HepG2 (cell line): Measurements from ENCODE around the gene ZBED3. TPM values are rescaled to one million over a fixed set of nuclear protein-coding genes. Genes with fewer than 3 reads are reported as not detected.

ENCODE experiments used
- CEBPZ ChIP-seq: IDR thresholded peaks from 2 replicates; pipeline ENCODE4 v1.6.1; 2012; ENCODE audit warnings: low read length, improper control_type of control experiment
- FOXA1 ChIP-seq, 2 experiments: fragments of 450-650 bp in 1 of 2; sonication (generic) in 1 of 2; formaldehyde crosslinking in 1 of 2; IDR thresholded peaks; 2 replicates each; pipeline versions ENCODE4 v1.4.0 to v1.6.1; 2016 to 2020; ENCODE audit warnings: missing genetic modification reagents in 1 of 2
- GLMP ChIP-seq: sonication (generic); formaldehyde crosslinking; IDR thresholded peaks from 2 replicates; pipeline ENCODE4 v1.9.0; 2021; ENCODE audit warnings: missing genetic modification reagents, mild to moderate bottlenecking, borderline replicate concordance
- HMGA1 ChIP-seq: sonication (generic); formaldehyde crosslinking; conservative IDR thresholded peaks from 2 replicates; pipeline ENCODE4 v1.4.0; 2020; ENCODE audit warnings: missing genetic modification reagents
- HNRNPUL1 ChIP-seq: fragments of 200-400 bp; formaldehyde crosslinking; IDR thresholded peaks from 2 replicates; pipeline ENCODE4 v1.6.1; 2017; ENCODE audit warnings: low read depth, mild to moderate bottlenecking, low read length, moderate library complexity
- HOXA3 ChIP-seq: sonication (generic); formaldehyde crosslinking; IDR thresholded peaks from 2 replicates; pipeline ENCODE4 v1.5.0; 2020; ENCODE audit warnings: missing genetic modification reagents
- KLF13 ChIP-seq: sonication (generic); formaldehyde crosslinking; IDR thresholded peaks from 2 replicates; pipeline ENCODE4 v1.4.0; 2020; ENCODE audit warnings: mild to moderate bottlenecking, missing genetic modification reagents
- KLF15 ChIP-seq: sonication (generic); formaldehyde crosslinking; IDR thresholded peaks from 2 replicates; pipeline ENCODE4 v1.8.1; 2023; ENCODE audit warnings: borderline replicate concordance, mild to moderate bottlenecking, inconsistent platforms, missing genetic modification reagents, mixed read lengths
- MTERF4 ChIP-seq: sonication (generic); formaldehyde crosslinking; IDR thresholded peaks from 2 replicates; pipeline ENCODE4 v1.8.0; 2023; ENCODE audit warnings: mild to moderate bottlenecking, missing genetic modification reagents
- NBN ChIP-seq: fragments of 450-650 bp; conservative IDR thresholded peaks from 2 replicates; pipeline ENCODE4 v1.6.1; 2017
- NFYB ChIP-seq: sonication (generic); formaldehyde crosslinking; IDR thresholded peaks from 2 replicates; pipeline ENCODE4 v1.4.0; 2020; ENCODE audit warnings: missing genetic modification reagents
- RFX5 ChIP-seq: IDR thresholded peaks from 2 replicates; pipeline ENCODE4 v1.6.1; 2011; ENCODE audit warnings: low read depth, low read length, improper control_type of control experiment
- ZBTB20 ChIP-seq: sonication (generic); formaldehyde crosslinking; IDR thresholded peaks from 2 replicates; pipeline ENCODE4 v1.8.1; 2023; ENCODE audit warnings: missing genetic modification reagents, low read depth, mild to moderate bottlenecking, borderline replicate concordance
- ZBTB44 ChIP-seq: sonication (generic); formaldehyde crosslinking; IDR thresholded peaks from 2 replicates; pipeline ENCODE4 v1.4.0; 2020; ENCODE audit warnings: missing genetic modification reagents
- ZBTB46 ChIP-seq: sonication (generic); formaldehyde crosslinking; IDR thresholded peaks from 2 replicates; pipeline ENCODE4 v1.4.0; 2020; ENCODE audit warnings: mild to moderate bottlenecking, missing genetic modification reagents, borderline replicate concordance
- ZEB1 ChIP-seq: IDR thresholded peaks from 2 replicates; pipeline ENCODE4 v1.6.1; 2012; ENCODE audit warnings: mild to moderate bottlenecking, low read depth, inconsistent platforms; ENCODE audit not compliant: insufficient replicate concordance
- ZNF138 ChIP-seq: sonication (generic); formaldehyde crosslinking; IDR thresholded peaks from 2 replicates; pipeline ENCODE4 v1.5.0; 2020; ENCODE audit warnings: mild to moderate bottlenecking, low read depth, missing genetic modification reagents
- ZNF782 ChIP-seq: sonication (generic); formaldehyde crosslinking; IDR thresholded peaks from 2 replicates; pipeline ENCODE4 v1.4.0; 2020; ENCODE audit warnings: missing genetic modification reagents, mild to moderate bottlenecking, borderline replicate concordance
- ZSCAN12 ChIP-seq: sonication (generic); formaldehyde crosslinking; IDR thresholded peaks from 2 replicates; pipeline ENCODE4 v1.9.0; 2021; ENCODE audit warnings: mild to moderate bottlenecking, missing genetic modification reagents
- polyA plus RNA-seq, 8 experiments: library from polyadenylated mRNA; depleted of rRNA in 3 of 8; stranded (reverse) in 7 of 8; unstranded in 1 of 8; fragments of >200 nt; fragmentation: Illumina TruSeq in 4 of 8; extraction: Trizol in 4 of 8; gene quantifications; 2 replicates each; pipeline versions ENCODE4 v1.2.1 to v1.2.3, GENCODE V29; 2011 to 2016; ENCODE audit warnings: low read depth in 4 of 8, missing spikeins in 1 of 8, mixed read lengths in 1 of 8; ENCODE audit not compliant: insufficient read depth in 1 of 8
- total RNA-seq, 5 experiments: library from RNA; depleted of rRNA; stranded (reverse); fragments of >200 nt; fragmentation: Illumina TruSeq; extraction: Trizol; gene quantifications; 2 replicates each; pipeline ENCODE4 v1.2.3, GENCODE V29; 2016; ENCODE audit warnings: low read depth in 1 of 5

The ZBED3 gene
- total and polyA plus RNA-seq, 2 of the 13 experiments (the other 11 are each of a cell fraction or from before 2014, with no cell fraction given): 2.3 to 8.1 TPM

- TF ChIP-seq CEBPZ: no peak
- peak; percentile 92 for TF ChIP-seq HOXA3
- TF ChIP-seq NBN: no peak
- TF ChIP-seq HNRNPUL1: no peak
- TF ChIP-seq ZEB1: no peak
- TF ChIP-seq KLF15: 0 out of 2 replicates have a peak, but pooled peaks have one; percentile 20
- 0 out of 2 replicates have a peak, but pooled peaks have one; percentile 53 for TF ChIP-seq ZBTB44 (CRISPR knock-in tag)
- TF ChIP-seq ZSCAN12: no peak
- TF ChIP-seq RFX5: no peak
- no peak for TF ChIP-seq HMGA1
- TF ChIP-seq ZBTB20 (CRISPR knock-in tag): peak; percentile 87; the same call in 1 of the 2 replicates
- 0 out of 2 replicates have a peak, but pooled peaks have one; percentile 34 for TF ChIP-seq GLMP (CRISPR knock-in tag)
- no peak for TF ChIP-seq ZBTB46 (CRISPR knock-in tag)
- no peak for TF ChIP-seq FOXA1 (IDR thresholded peaks at IDR 0.05)
- TF ChIP-seq FOXA1 (CRISPR knock-in tag; IDR thresholded peaks at IDR 0.05): 0 out of 2 replicates have a peak, but pooled peaks have one; percentile 20
- no peak for TF ChIP-seq MTERF4 (CRISPR knock-in tag)
- no peak for TF ChIP-seq KLF13 (CRISPR knock-in tag)
- peak; percentile 25; the same call in 1 of the 2 replicates for TF ChIP-seq NFYB (CRISPR knock-in tag)
- peak; percentile 40; the same call in 1 of the 2 replicates for TF ChIP-seq ZNF782 (CRISPR knock-in tag)
- 0 out of 2 replicates have a peak, but pooled peaks have one; percentile 4 for TF ChIP-seq ZNF138
These were observed 56.7 kb downstream of the ZBED3 start, which contains the start of gene AGGF1 (continued) for GRCh38 chr5:77030097-77031071.
